OCI-LY1 (cell line): ENCODE measurements around the gene ABHD6.
"Not testable (repeated sequence)": the region's sequence is repeated elsewhere in the genome, so short reads cannot be mapped to it uniquely, and the experiment has no call there.

Experiments used
- H2AFZ ChIP-seq: fragments of 200-600 bp; sonication (generic), shearing (Covaris generic); 2 replicates; pipeline ENCODE4 v1.6.0; 2014; ENCODE audit warnings: antibody characterized with exemption, mild to moderate bottlenecking, low read length
- H3F3A ChIP-seq: fragments of 200-600 bp; sonication (generic), shearing (Covaris generic); 2 replicates; pipeline ENCODE4 v1.6.0; 2014; ENCODE audit warnings: mild to moderate bottlenecking, antibody characterized with exemption, low read length, moderate library complexity; ENCODE audit not compliant: insufficient read depth
- H3K27ac ChIP-seq: fragments of 200-600 bp; sonication (generic); 2 replicates; pipeline ENCODE4 v1.5.1; 2014; ENCODE audit warnings: low read length, mixed run types, mild to moderate bottlenecking, low read depth; ENCODE audit not compliant: poor library complexity, severe bottlenecking
- H3K27me3 ChIP-seq: fragments of 200-600 bp; sonication (generic); 2 replicates; pipeline ENCODE4 v1.6.0; 2014; ENCODE audit warnings: antibody characterized with exemption, mild to moderate bottlenecking, low read length, moderate library complexity; ENCODE audit not compliant: insufficient read depth
- H3K36me3 ChIP-seq: fragments of 200-600 bp; sonication (generic); 2 replicates; pipeline ENCODE4 v1.6.1; 2014; ENCODE audit warnings: mild to moderate bottlenecking, antibody characterized with exemption, low read length, moderate library complexity, mixed read lengths; ENCODE audit not compliant: insufficient read depth
- H3K4me1 ChIP-seq: fragments of 200-600 bp; sonication (generic); 2 replicates; pipeline ENCODE4 v1.5.1; 2014; ENCODE audit warnings: mild to moderate bottlenecking, low read length, moderate library complexity; ENCODE audit not compliant: insufficient read depth, severe bottlenecking
- H3K4me2 ChIP-seq: fragments of 200-600 bp; sonication (generic), shearing (Covaris generic); 2 replicates; pipeline ENCODE4 v1.6.1; 2014; ENCODE audit warnings: low read length
- H3K4me3 ChIP-seq: fragments of 200-600 bp; sonication (generic); 2 replicates; pipeline ENCODE4 v1.5.1; 2014; ENCODE audit warnings: low read length, low read depth, mild to moderate bottlenecking, mixed read lengths; ENCODE audit not compliant: poor library complexity, severe bottlenecking
- H3K79me2 ChIP-seq: fragments of 200-600 bp; shearing (Covaris generic); 2 replicates; pipeline ENCODE4 v1.6.1; 2016; ENCODE audit warnings: mixed run types, low read length, mixed read lengths; ENCODE audit not compliant: insufficient read depth
- H3K9ac ChIP-seq: fragments of 200-600 bp; sonication (generic), shearing (Covaris generic); 2 replicates; pipeline ENCODE4 v1.6.1; 2014; ENCODE audit warnings: mild to moderate bottlenecking, low read length, mixed read lengths
- H3K9me2 ChIP-seq: fragments of 200-600 bp; sonication (generic), shearing (Covaris generic); 2 replicates; pipeline ENCODE4 v1.6.1; 2014; ENCODE audit warnings: low read depth, mild to moderate bottlenecking, low read length, mixed read lengths
- H3K9me3 ChIP-seq: fragments of 200-600 bp; shearing (Covaris generic); 2 replicates; pipeline ENCODE4 v1.6.1; 2014; ENCODE audit warnings: low read length, mixed read lengths
- H4K20me1 ChIP-seq: fragments of 200-600 bp; sonication (generic), shearing (Covaris generic); 2 replicates; pipeline ENCODE4 v1.6.0; 2016; ENCODE audit warnings: mild to moderate bottlenecking, low read length; ENCODE audit not compliant: insufficient read depth
- CTCF ChIP-seq: fragments of 200-600 bp; sonication (generic), shearing (Covaris generic); IDR thresholded peaks from 2 replicates; pipeline ENCODE4 v1.5.1; 2017; ENCODE audit warnings: mild to moderate bottlenecking, antibody characterized with exemption, low read length, moderate library complexity, mixed read lengths
- EZH2 ChIP-seq: fragments of 200-600 bp; sonication (generic), shearing (Covaris generic); IDR thresholded peaks from 2 replicates; pipeline ENCODE4 v1.8.0; 2017; ENCODE audit warnings: borderline replicate concordance, mixed run types, mild to moderate bottlenecking, antibody characterized with exemption, low read length, moderate library complexity, mixed read lengths

The ABHD6 gene

GRCh38 chr3:58272891-58273290 lies 35.3 kb downstream of the ABHD6 start:
- Histone ChIP-seq H3K4me3 (no peak overlapping the region), H2AFZ (no peak overlapping the region), H3K9me3 (no peaks in the 10 kb centered on the region), H3K27me3 (no peaks in the 10 kb centered on the region), H3K27ac (no peak overlapping the region), H3K79me2 (no peaks in the 10 kb centered on the region), H3F3A (no peaks in the 10 kb centered on the region), H3K4me1 (no peaks in the 10 kb centered on the region), H3K9ac (no peak overlapping the region), H3K36me3 (peaks cover 7% of the 10 kb centered on the region), H3K9me2 (no peaks in the 10 kb centered on the region), H3K4me2 (no peak overlapping the region), H4K20me1 (no peaks in the 10 kb centered on the region)
- TF ChIP-seq EZH2 (no peak), CTCF (no peak)

GRCh38 chr3:58273362-58273761 lies 35.8 kb downstream of the ABHD6 start:
- H3K4me1 ChIP-seq, H3K9ac ChIP-seq, H3K9me3 ChIP-seq, H3K27me3 ChIP-seq, H3K4me2 ChIP-seq, H2AFZ ChIP-seq, H3F3A ChIP-seq, H3K36me3 ChIP-seq, H3K27ac ChIP-seq, H3K79me2 ChIP-seq, H3K9me2 ChIP-seq, H3K4me3 ChIP-seq, H4K20me1 ChIP-seq: not testable (repeated sequence)

- Histone ChIP-seq H3K36me3 (peaks cover 7% of the 10 kb centered on the region), H3K27me3 (no peaks in the 10 kb centered on the region), H3K4me3 (no peak overlapping the region), H3K4me2 (no peak overlapping the region), H3K9me3 (no peaks in the 10 kb centered on the region), H3K9me2 (no peaks in the 10 kb centered on the region), H3K27ac (no peak overlapping the region), H3F3A (no peaks in the 10 kb centered on the region), H3K4me1 (no peaks in the 10 kb centered on the region), H3K9ac (no peak overlapping the region), H2AFZ (no peak overlapping the region), H4K20me1 (no peaks in the 10 kb centered on the region), H3K79me2 (no peaks in the 10 kb centered on the region)
- TF ChIP-seq CTCF = no peak
Measured at GRCh38 chr3:58274027-58274614, 36.5 kb downstream of the ABHD6 start.

- no peak for TF ChIP-seq EZH2
- TF ChIP-seq CTCF = no peak
- Histone ChIP-seq H3F3A (no peaks in the 10 kb centered on the region), H3K9ac (no peak overlapping the region), H4K20me1 (no peaks in the 10 kb centered on the region), H3K27ac (no peak overlapping the region), H3K9me2 (no peaks in the 10 kb centered on the region), H3K4me2 (no peak overlapping the region), H2AFZ (no peak overlapping the region), H3K4me1 (no peaks in the 10 kb centered on the region), H3K36me3 (peaks cover 5% of the 10 kb centered on the region; the same call in 1 of the 2 replicates), H3K27me3 (no peaks in the 10 kb centered on the region), H3K79me2 (no peaks in the 10 kb centered on the region), H3K9me3 (no peaks in the 10 kb centered on the region), H3K4me3 (no peak overlapping the region)
Measured at GRCh38 chr3:58281069-58281468, 43.5 kb downstream of the ABHD6 start.
